GM20000 (cell line): Measurements from ENCODE around the gene SLC46A1.

Experiments
- DNase-seq: peaks from one replicate; pipeline ENCODE4 v3.0.0; 2012; ENCODE audit warnings: low spot score
- CTCF ChIP-seq: IDR thresholded peaks from 2 replicates; pipeline ENCODE4 v1.5.1; 2012; ENCODE audit warnings: mild to moderate bottlenecking, control low read depth; ENCODE audit errors: extremely low read depth, missing control alignments

Gene SLC46A1

GRCh38 chr17:28395968-28396367, 10.0 kb downstream of the SLC46A1 start:
- no peak for DNase-seq
- no peak for TF ChIP-seq CTCF

DNA sequence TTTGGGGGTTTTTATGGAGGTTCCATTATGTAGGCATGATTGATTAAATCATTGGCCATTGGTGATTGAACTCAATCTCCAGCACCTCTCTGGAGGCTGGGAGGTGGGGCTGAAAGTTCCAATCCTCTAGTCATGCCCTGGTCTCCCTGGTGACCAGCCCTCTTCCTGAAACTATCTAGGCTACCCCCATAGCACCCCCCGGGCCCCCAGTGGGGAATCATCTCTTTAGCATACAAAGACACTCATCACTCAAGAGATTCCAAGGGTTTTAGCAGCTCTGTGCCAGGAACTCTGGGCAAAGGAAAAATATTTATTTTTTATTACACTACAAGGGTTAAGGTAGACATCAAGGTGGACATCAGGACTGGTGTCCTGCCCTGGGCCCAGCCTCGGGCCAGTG, 10.6 kb downstream of the SLC46A1 start:
- no peak for DNase-seq
- no peak for TF ChIP-seq CTCF

- TF ChIP-seq CTCF = no peak
- no peak for DNase-seq
These were observed 11.5 kb downstream of the SLC46A1 start for GRCh38 chr17:28394337-28395116.

GRCh38 chr17:28392491-28392890, 13.5 kb downstream of the SLC46A1 start:
- DNase-seq = no peak
- no peak for TF ChIP-seq CTCF

DNA sequence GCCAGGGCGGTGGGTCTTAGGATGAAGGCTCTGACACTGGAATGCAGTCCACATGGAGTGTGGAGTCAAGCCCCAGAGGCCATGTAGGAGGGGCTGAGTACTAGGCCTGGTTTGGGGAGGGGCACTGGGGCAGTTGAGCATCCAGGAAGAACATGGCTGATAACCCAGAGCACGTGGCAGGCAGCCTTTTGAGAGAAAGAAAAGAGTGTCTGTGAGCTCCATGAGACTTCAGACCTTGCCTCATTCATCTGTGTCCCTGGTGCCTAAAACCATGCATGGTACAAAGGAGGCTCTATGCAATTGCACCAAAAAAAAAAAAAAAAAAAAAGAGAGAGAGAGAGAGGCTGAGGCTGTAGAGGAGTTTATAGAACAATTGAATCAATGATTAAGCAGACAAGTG, 14.6 kb downstream of the SLC46A1 start:
- DNase-seq = no peak
- no peak for TF ChIP-seq CTCF

DNA sequence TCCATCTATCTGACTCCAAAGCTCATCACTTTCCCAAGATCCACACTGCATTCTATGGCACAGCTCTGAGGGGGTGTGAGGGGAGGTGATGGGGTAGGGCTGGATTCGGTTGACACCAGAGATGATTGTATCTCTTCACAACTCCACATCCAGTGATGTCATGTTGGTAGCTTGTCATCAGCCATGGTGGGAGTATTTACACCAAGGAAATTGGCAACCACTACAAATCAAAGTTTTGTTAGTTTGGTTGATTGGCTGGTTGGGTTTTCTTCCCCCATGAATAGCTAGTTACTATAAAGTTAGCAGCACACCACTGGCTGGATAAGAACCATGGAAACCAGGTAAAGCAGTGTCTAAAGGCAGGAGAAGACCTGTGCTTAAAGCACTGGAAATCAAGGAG, 15.0 kb downstream of the SLC46A1 start:
- DNase-seq = no peak
- TF ChIP-seq CTCF = no peak

DNA sequence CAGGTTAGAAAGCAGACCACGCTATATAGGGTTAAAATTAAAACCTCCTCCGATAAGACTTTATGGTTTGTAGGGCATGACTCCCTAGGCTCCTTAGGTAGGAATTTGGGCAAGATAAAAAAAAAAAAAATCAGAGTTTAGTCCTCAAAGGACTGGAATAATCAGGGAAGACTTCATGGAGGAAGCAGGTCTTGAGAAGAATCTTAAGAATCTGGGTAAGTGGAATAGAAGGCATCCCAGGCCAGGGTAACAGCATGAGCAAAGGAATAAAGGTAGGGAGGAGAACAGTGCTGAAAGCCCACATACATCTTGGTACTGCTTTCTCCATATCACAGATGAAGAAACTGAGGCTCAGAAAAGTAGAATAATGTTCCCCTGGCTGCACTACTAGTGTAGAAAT, 15.4 kb downstream of the SLC46A1 start:
- no peak for DNase-seq
- TF ChIP-seq CTCF = no peak
